Bronchial epithelial cell (primary cell): ENCODE results near the gene F9. TPM values are rescaled to one million over a fixed set of nuclear protein-coding genes. Genes with fewer than 3 reads are reported as not detected.

Source experiments
- DNase-seq: peaks from one replicate; pipeline ENCODE4 v3.0.0-alpha.2; 2010; ENCODE audit warnings: low read depth
- FAIRE-seq: peaks from 2 replicates; lab custom pipeline; 2011; peaks lifted over from hg19 to GRCh38; lab: Jason Lieb, UNC
- H3K27me3 ChIP-seq: 2 replicates; pipeline ENCODE4 v1.5.1; 2011; ENCODE audit warnings: low read length; ENCODE audit not compliant: control insufficient read depth, insufficient read depth
- H3K36me3 ChIP-seq: 2 replicates; pipeline ENCODE4 v1.5.1; 2011; ENCODE audit warnings: low read length; ENCODE audit not compliant: control insufficient read depth, insufficient read depth
- H3K4me3 ChIP-seq: 2 replicates; pipeline ENCODE4 v1.5.1; 2011; ENCODE audit warnings: mild to moderate bottlenecking, low read depth, low read length, control low read depth
- total RNA-seq: library from RNA; depleted of rRNA; stranded (reverse); fragments of >200 nt; gene quantifications from 2 replicates; pipeline ENCODE4 v1.2.1, GENCODE V29; 2014
- TF ChIP-seq, protein P1 (sequence below): IDR thresholded peaks from 2 replicates; pipeline ENCODE4 v1.5.1; 2011; ENCODE audit warnings: mild to moderate bottlenecking, moderate library complexity, low read length, control low read depth, inconsistent platforms; ENCODE audit not compliant: insufficient read depth, severe bottlenecking

Gene F9
- total RNA-seq, 1 donor from 2014 or later: not detected

DNA sequence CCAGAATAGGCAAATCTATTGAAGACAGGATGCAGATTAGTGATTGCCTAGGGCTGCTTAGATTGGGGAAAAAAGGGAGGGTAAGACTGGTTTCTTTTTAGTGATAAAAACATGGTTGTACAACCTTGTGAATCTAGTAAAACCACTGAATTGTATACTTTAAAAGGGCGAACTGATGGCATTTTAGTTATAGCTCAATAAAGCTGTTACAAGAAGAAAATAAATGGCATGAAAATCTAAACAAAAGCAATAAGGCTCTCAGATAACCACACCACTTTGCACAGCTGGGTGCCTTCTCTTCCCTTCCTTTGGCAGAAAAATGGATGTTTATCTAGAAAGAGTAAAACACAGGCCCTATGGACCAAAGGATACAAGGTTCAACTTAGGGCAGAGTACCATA, 69.6 kb downstream of the F9 start:
- Histone ChIP-seq H3K27me3 (no peaks in the 10 kb centered on the region), H3K36me3 (no peaks in the 10 kb centered on the region), H3K4me3 (no peak overlapping the region)
- TF ChIP-seq, protein P1, sequence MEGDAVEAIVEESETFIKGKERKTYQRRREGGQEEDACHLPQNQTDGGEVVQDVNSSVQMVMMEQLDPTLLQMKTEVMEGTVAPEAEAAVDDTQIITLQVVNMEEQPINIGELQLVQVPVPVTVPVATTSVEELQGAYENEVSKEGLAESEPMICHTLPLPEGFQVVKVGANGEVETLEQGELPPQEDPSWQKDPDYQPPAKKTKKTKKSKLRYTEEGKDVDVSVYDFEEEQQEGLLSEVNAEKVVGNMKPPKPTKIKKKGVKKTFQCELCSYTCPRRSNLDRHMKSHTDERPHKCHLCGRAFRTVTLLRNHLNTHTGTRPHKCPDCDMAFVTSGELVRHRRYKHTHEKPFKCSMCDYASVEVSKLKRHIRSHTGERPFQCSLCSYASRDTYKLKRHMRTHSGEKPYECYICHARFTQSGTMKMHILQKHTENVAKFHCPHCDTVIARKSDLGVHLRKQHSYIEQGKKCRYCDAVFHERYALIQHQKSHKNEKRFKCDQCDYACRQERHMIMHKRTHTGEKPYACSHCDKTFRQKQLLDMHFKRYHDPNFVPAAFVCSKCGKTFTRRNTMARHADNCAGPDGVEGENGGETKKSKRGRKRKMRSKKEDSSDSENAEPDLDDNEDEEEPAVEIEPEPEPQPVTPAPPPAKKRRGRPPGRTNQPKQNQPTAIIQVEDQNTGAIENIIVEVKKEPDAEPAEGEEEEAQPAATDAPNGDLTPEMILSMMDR: no peak
- FAIRE-seq (no peak), DNase-seq (no peak)

Other genes starting within 250 kb of the F9 start
- under 0.01 and 0.13 TPM in 2 replicates for gene MCF2, start 177.4 kb downstream of the F9 start, total RNA-seq